HepG2 (cell line): ENCODE results near the gene TSSK3. TPM values are rescaled to one million over a fixed set of nuclear protein-coding genes. Genes with fewer than 3 reads are reported as not detected.

ENCODE experiments used
- BRCA1 ChIP-seq: sonication (generic); formaldehyde crosslinking; IDR thresholded peaks from 2 replicates; pipeline ENCODE4 v1.4.0; 2020; ENCODE audit warnings: missing genetic modification reagents
- CCDC6 ChIP-seq: sonication (generic); formaldehyde crosslinking; IDR thresholded peaks from 2 replicates; pipeline ENCODE4 v1.8.1; 2022; ENCODE audit warnings: mild to moderate bottlenecking, missing genetic modification reagents, moderate library complexity
- CHD2 ChIP-seq: IDR thresholded peaks from 2 replicates; pipeline ENCODE4 v1.6.1; 2011; ENCODE audit warnings: low read depth, low read length, improper control_type of control experiment
- DNMT1 ChIP-seq: sonication (generic); formaldehyde crosslinking; IDR thresholded peaks from 2 replicates; pipeline ENCODE4 v1.5.1; 2020; ENCODE audit warnings: mild to moderate bottlenecking, missing genetic modification reagents
- EP300 ChIP-seq, 3 experiments: sonication (generic) in 1 of 3; formaldehyde crosslinking in 1 of 3; IDR thresholded peaks; 2 replicates each; pipeline versions ENCODE4 v1.5.1 to v1.6.1; 2011 to 2020; ENCODE audit warnings: low read depth in 2 of 3, low read length in 2 of 3, borderline replicate concordance in 1 of 3, improper control_type of control experiment in 1 of 3, mild to moderate bottlenecking in 1 of 3, missing genetic modification reagents in 1 of 3, moderate library complexity in 1 of 3
- ESRRA ChIP-seq: sonication (generic); formaldehyde crosslinking; IDR thresholded peaks from 2 replicates; pipeline ENCODE4 v1.5.1; 2020; ENCODE audit warnings: mild to moderate bottlenecking, low read depth, missing genetic modification reagents
- KDM1A ChIP-seq: IDR thresholded peaks from 2 replicates; pipeline ENCODE4 v1.6.1; 2016; ENCODE audit warnings: missing compliant biosample characterization
- MTA1 ChIP-seq: sonication (generic); formaldehyde crosslinking; IDR thresholded peaks from 2 replicates; pipeline ENCODE4 v1.4.0; 2020; ENCODE audit warnings: missing genetic modification reagents, mild to moderate bottlenecking, borderline replicate concordance
- MXD4 ChIP-seq: IDR thresholded peaks from 2 replicates; pipeline ENCODE4 v1.6.1; 2016; ENCODE audit warnings: mild to moderate bottlenecking, missing biosample characterization, missing genetic modification reagents
- NKX3-1 ChIP-seq: sonication (generic); formaldehyde crosslinking; IDR thresholded peaks from 2 replicates; pipeline ENCODE4 v1.5.0; 2020; ENCODE audit warnings: missing genetic modification reagents
- STAT5B ChIP-seq: sonication (generic); formaldehyde crosslinking; IDR thresholded peaks from 2 replicates; pipeline ENCODE4 v1.4.0; 2020; ENCODE audit warnings: missing genetic modification reagents
- TRIM24 ChIP-seq: sonication (generic); formaldehyde crosslinking; IDR thresholded peaks from 2 replicates; pipeline ENCODE4 v1.8.0; 2022; ENCODE audit warnings: mild to moderate bottlenecking, missing genetic modification reagents
- ZBTB20 ChIP-seq: sonication (generic); formaldehyde crosslinking; IDR thresholded peaks from 2 replicates; pipeline ENCODE4 v1.8.1; 2023; ENCODE audit warnings: missing genetic modification reagents, low read depth, mild to moderate bottlenecking, borderline replicate concordance
- ZNF230 ChIP-seq: sonication (generic); formaldehyde crosslinking; IDR thresholded peaks from 2 replicates; pipeline ENCODE4 v1.4.0; 2020; ENCODE audit warnings: mild to moderate bottlenecking, missing genetic modification reagents
- ZNF484 ChIP-seq: sonication (generic); formaldehyde crosslinking; IDR thresholded peaks from 2 replicates; pipeline ENCODE4 v1.5.1; 2020; ENCODE audit warnings: mild to moderate bottlenecking, low read depth, missing genetic modification reagents, borderline replicate concordance
- ZNF777 ChIP-seq: sonication (generic); formaldehyde crosslinking; IDR thresholded peaks from 2 replicates; pipeline ENCODE4 v1.4.0; 2020; ENCODE audit warnings: missing genetic modification reagents
- polyA plus RNA-seq, 8 experiments: library from polyadenylated mRNA; depleted of rRNA in 3 of 8; stranded (reverse) in 7 of 8; unstranded in 1 of 8; fragments of >200 nt; fragmentation: Illumina TruSeq in 4 of 8; extraction: Trizol in 4 of 8; gene quantifications; 2 replicates each; pipeline versions ENCODE4 v1.2.1 to v1.2.3, GENCODE V29; 2011 to 2016; ENCODE audit warnings: low read depth in 4 of 8, missing spikeins in 1 of 8, mixed read lengths in 1 of 8; ENCODE audit not compliant: insufficient read depth in 1 of 8
- total RNA-seq, 5 experiments: library from RNA; depleted of rRNA; stranded (reverse); fragments of >200 nt; fragmentation: Illumina TruSeq; extraction: Trizol; gene quantifications; 2 replicates each; pipeline ENCODE4 v1.2.3, GENCODE V29; 2016; ENCODE audit warnings: low read depth in 1 of 5
- TF ChIP-seq, protein P1 (sequence below): sonication (generic); formaldehyde crosslinking; IDR thresholded peaks from 2 replicates; pipeline ENCODE4 v1.5.0; 2020; ENCODE audit warnings: mild to moderate bottlenecking, missing genetic modification reagents
- TF ChIP-seq, protein P2 (sequence below): sonication (generic); formaldehyde crosslinking; IDR thresholded peaks from 2 replicates; pipeline ENCODE4 v1.5.0; 2020; ENCODE audit warnings: missing genetic modification reagents
- TF ChIP-seq, protein P3 (sequence below): sonication (generic); formaldehyde crosslinking; IDR thresholded peaks from 2 replicates; pipeline ENCODE4 v1.4.0; 2020; ENCODE audit warnings: missing genetic modification reagents, mild to moderate bottlenecking, borderline replicate concordance
- TF ChIP-seq, protein P4 (sequence below): sonication (generic); formaldehyde crosslinking; IDR thresholded peaks from 2 replicates; pipeline ENCODE4 v1.5.0; 2020; ENCODE audit warnings: mild to moderate bottlenecking, missing genetic modification reagents
- TF ChIP-seq, protein P5 (sequence below): sonication (generic); formaldehyde crosslinking; IDR thresholded peaks from 2 replicates; pipeline ENCODE4 v1.8.1; 2022; ENCODE audit warnings: mild to moderate bottlenecking, missing genetic modification reagents

Gene TSSK3
- total and polyA plus RNA-seq, 2 of the 13 experiments (the other 11 are each of a cell fraction or from before 2014, with no cell fraction given), result 1.0 to 1.1 TPM

DNA sequence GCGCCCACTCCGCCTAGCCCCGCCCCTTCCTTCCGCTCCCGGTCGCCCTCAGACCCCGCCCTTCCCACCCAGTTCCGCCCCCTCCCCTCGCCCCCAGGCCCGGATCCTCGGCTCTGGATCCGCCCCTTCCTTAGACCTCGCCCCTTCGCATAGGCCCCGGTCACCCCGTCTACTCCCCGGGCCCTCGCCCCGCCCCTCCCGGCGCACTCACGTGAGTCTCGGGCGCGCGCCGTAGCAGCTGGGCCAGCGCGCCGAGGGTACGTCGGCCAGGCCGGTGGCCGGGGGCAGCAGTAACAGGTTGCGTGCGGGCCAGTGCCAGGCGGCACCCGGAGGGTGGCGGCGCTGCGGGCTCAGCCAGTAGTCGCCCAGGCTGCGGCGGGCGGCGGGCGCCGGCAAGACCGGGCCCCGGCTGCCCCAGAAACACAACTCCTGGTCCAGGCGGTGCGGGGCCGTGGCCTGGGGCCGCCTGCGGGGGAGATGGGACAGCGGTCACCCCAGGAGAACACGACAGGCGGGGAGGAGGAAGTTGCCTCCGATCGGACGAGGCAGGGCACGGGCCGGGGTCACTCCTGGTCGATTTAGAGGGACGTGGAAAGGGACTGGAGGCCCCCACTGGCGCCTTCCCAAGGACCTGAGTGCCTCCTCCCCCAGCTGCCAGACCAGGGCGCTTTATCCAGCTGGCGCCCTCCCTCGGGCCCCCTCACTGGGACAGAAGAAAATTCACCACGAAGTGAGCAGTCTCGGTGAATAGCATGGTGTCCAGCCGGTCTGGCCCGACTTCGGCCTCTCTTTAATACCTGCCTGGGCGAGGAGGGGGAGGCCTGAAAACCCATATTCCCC lies 10.7 kb upstream of the TSSK3 start (continued):
- TF ChIP-seq, protein P1, sequence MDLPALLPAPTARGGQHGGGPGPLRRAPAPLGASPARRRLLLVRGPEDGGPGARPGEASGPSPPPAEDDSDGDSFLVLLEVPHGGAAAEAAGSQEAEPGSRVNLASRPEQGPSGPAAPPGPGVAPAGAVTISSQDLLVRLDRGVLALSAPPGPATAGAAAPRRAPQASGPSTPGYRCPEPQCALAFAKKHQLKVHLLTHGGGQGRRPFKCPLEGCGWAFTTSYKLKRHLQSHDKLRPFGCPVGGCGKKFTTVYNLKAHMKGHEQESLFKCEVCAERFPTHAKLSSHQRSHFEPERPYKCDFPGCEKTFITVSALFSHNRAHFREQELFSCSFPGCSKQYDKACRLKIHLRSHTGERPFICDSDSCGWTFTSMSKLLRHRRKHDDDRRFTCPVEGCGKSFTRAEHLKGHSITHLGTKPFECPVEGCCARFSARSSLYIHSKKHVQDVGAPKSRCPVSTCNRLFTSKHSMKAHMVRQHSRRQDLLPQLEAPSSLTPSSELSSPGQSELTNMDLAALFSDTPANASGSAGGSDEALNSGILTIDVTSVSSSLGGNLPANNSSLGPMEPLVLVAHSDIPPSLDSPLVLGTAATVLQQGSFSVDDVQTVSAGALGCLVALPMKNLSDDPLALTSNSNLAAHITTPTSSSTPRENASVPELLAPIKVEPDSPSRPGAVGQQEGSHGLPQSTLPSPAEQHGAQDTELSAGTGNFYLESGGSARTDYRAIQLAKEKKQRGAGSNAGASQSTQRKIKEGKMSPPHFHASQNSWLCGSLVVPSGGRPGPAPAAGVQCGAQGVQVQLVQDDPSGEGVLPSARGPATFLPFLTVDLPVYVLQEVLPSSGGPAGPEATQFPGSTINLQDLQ, result peak; percentile 99
- TF ChIP-seq, protein P2, sequence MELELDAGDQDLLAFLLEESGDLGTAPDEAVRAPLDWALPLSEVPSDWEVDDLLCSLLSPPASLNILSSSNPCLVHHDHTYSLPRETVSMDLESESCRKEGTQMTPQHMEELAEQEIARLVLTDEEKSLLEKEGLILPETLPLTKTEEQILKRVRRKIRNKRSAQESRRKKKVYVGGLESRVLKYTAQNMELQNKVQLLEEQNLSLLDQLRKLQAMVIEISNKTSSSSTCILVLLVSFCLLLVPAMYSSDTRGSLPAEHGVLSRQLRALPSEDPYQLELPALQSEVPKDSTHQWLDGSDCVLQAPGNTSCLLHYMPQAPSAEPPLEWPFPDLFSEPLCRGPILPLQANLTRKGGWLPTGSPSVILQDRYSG, result no peak
- TF ChIP-seq ZBTB20 (CRISPR knock-in tag) (no peak; the same call in 1 of the 2 replicates), ZNF230 (no peak), TRIM24 (CRISPR knock-in tag) (no peak), CHD2 (no peak), CCDC6 (peak; percentile 27; the same call in 1 of the 2 replicates), ZNF484 (CRISPR knock-in tag) (no peak), ESRRA (CRISPR knock-in tag) (no peak), STAT5B (CRISPR knock-in tag) (no peak), BRCA1 (CRISPR knock-in tag) (peak; percentile 10; the same call in 1 of the 2 replicates), ZNF777 (CRISPR knock-in tag) (peak; percentile 45; the same call in 1 of the 2 replicates), NKX3-1 (CRISPR knock-in tag) (no peak), MXD4 (CRISPR knock-in tag) (0 out of 2 replicates have a peak, but pooled peaks have one; percentile 45), EP300 (IDR thresholded peaks at IDR 0.05; ENCODE audit: low read depth in 2 of 2, low read length in 2 of 2) (no peak), EP300 (CRISPR knock-in tag; IDR thresholded peaks at IDR 0.05; ENCODE audit: borderline replicate concordance) (no peak), DNMT1 (no peak), KDM1A (CRISPR knock-in tag) (no peak), MTA1 (no peak)
- TF ChIP-seq, protein P3, sequence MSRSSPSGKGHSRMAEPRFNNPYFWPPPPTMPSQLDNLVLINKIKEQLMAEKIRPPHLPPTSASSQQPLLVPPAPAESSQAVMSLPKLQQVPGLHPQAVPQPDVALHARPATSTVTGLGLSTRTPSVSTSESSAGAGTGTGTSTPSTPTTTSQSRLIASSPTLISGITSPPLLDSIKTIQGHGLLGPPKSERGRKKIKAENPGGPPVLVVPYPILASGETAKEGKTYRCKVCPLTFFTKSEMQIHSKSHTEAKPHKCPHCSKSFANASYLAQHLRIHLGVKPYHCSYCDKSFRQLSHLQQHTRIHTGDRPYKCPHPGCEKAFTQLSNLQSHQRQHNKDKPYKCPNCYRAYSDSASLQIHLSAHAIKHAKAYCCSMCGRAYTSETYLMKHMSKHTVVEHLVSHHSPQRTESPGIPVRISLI, result no peak
- TF ChIP-seq, protein P4, sequence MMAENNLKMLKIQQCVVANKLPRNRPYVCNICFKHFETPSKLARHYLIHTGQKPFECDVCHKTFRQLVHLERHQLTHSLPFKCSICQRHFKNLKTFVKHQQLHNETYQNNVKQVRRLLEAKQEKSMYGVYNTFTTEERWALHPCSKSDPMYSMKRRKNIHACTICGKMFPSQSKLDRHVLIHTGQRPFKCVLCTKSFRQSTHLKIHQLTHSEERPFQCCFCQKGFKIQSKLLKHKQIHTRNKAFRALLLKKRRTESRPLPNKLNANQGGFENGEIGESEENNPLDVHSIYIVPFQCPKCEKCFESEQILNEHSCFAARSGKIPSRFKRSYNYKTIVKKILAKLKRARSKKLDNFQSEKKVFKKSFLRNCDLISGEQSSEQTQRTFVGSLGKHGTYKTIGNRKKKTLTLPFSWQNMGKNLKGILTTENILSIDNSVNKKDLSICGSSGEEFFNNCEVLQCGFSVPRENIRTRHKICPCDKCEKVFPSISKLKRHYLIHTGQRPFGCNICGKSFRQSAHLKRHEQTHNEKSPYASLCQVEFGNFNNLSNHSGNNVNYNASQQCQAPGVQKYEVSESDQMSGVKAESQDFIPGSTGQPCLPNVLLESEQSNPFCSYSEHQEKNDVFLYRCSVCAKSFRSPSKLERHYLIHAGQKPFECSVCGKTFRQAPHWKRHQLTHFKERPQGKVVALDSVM (CRISPR knock-in tag), result no peak
- TF ChIP-seq, protein P5, sequence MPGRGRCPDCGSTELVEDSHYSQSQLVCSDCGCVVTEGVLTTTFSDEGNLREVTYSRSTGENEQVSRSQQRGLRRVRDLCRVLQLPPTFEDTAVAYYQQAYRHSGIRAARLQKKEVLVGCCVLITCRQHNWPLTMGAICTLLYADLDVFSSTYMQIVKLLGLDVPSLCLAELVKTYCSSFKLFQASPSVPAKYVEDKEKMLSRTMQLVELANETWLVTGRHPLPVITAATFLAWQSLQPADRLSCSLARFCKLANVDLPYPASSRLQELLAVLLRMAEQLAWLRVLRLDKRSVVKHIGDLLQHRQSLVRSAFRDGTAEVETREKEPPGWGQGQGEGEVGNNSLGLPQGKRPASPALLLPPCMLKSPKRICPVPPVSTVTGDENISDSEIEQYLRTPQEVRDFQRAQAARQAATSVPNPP (CRISPR knock-in tag), result peak; percentile 65; the same call in 1 of the 2 replicates
